HepG2 (cell line): Measurements from ENCODE around the gene ITGB2. TPM values are rescaled to one million over a fixed set of nuclear protein-coding genes. Genes with fewer than 3 reads are reported as not detected.

Experiments used
- BORCS8-MEF2B ChIP-seq: sonication (generic); formaldehyde crosslinking; IDR thresholded peaks from 2 replicates; pipeline ENCODE4 v1.8.0; 2022; ENCODE audit warnings: mild to moderate bottlenecking, missing genetic modification reagents
- CEBPB ChIP-seq: IDR thresholded peaks from 2 replicates; pipeline ENCODE4 v1.6.1; 2011; ENCODE audit warnings: low read depth, low read length, improper control_type of control experiment, borderline replicate concordance
- CREM ChIP-seq, 2 experiments: sonication (generic) in 1 of 2; formaldehyde crosslinking in 1 of 2; IDR thresholded peaks; 2 replicates each; pipeline versions ENCODE4 v1.4.0 to v1.6.1; 2016 to 2020; ENCODE audit warnings: antibody characterized with exemption in 1 of 2, mild to moderate bottlenecking in 1 of 2, missing genetic modification reagents in 1 of 2
- EZH2 ChIP-seq: conservative IDR thresholded peaks from 2 replicates; pipeline ENCODE4 v1.6.1; 2012; ENCODE audit warnings: mild to moderate bottlenecking, low read depth, low read length, moderate library complexity
- MED13 ChIP-seq: sonication (generic); formaldehyde crosslinking; IDR thresholded peaks from 2 replicates; pipeline ENCODE4 v1.5.0; 2020; ENCODE audit warnings: missing genetic modification reagents
- PAX8 ChIP-seq: sonication (generic); formaldehyde crosslinking; IDR thresholded peaks from 2 replicates; pipeline ENCODE4 v1.8.0; 2022; ENCODE audit warnings: mild to moderate bottlenecking, missing genetic modification reagents, borderline replicate concordance
- SKI ChIP-seq: fragments of 450-650 bp; IDR thresholded peaks from one replicate; pipeline ENCODE4 v1.6.1; 2018; ENCODE audit warnings: mild to moderate bottlenecking; ENCODE audit not compliant: partially characterized antibody
- TRIM24 ChIP-seq: sonication (generic); formaldehyde crosslinking; IDR thresholded peaks from 2 replicates; pipeline ENCODE4 v1.8.0; 2022; ENCODE audit warnings: mild to moderate bottlenecking, missing genetic modification reagents
- YY1 ChIP-seq: IDR thresholded peaks from 2 replicates; pipeline ENCODE4 v1.6.1; 2011; ENCODE audit warnings: low read length, low read depth, moderate library complexity, mild to moderate bottlenecking; ENCODE audit not compliant: insufficient read depth, insufficient replicate concordance
- ZBTB46 ChIP-seq: sonication (generic); formaldehyde crosslinking; IDR thresholded peaks from 2 replicates; pipeline ENCODE4 v1.4.0; 2020; ENCODE audit warnings: mild to moderate bottlenecking, missing genetic modification reagents, borderline replicate concordance
- ZNF20 ChIP-seq: sonication (generic); formaldehyde crosslinking; IDR thresholded peaks from 2 replicates; pipeline ENCODE4 v1.4.0; 2020; ENCODE audit warnings: mild to moderate bottlenecking, moderate library complexity, missing genetic modification reagents
- ZNF207 ChIP-seq: fragments of 450-650 bp; IDR thresholded peaks from 2 replicates; pipeline ENCODE4 v1.6.1; 2016; ENCODE audit warnings: antibody characterized with exemption, borderline replicate concordance
- ZNF460 ChIP-seq: sonication (generic); formaldehyde crosslinking; IDR thresholded peaks from 2 replicates; pipeline ENCODE4 v1.5.1; 2020; ENCODE audit warnings: missing genetic modification reagents, mild to moderate bottlenecking, borderline replicate concordance
- ZNF660 ChIP-seq: sonication (generic); formaldehyde crosslinking; IDR thresholded peaks from 2 replicates; pipeline ENCODE4 v1.5.1; 2020; ENCODE audit warnings: mild to moderate bottlenecking, low read depth, missing genetic modification reagents, borderline replicate concordance
- ZNF761 ChIP-seq: sonication (generic); formaldehyde crosslinking; conservative IDR thresholded peaks from 2 replicates; pipeline ENCODE4 v1.4.0; 2020; ENCODE audit warnings: mild to moderate bottlenecking, missing genetic modification reagents
- polyA plus RNA-seq, 8 experiments: library from polyadenylated mRNA; depleted of rRNA in 3 of 8; stranded (reverse) in 7 of 8; unstranded in 1 of 8; fragments of >200 nt; fragmentation: Illumina TruSeq in 4 of 8; extraction: Trizol in 4 of 8; gene quantifications; 2 replicates each; pipeline versions ENCODE4 v1.2.1 to v1.2.3, GENCODE V29; 2011 to 2016; ENCODE audit warnings: low read depth in 4 of 8, missing spikeins in 1 of 8, mixed read lengths in 1 of 8; ENCODE audit not compliant: insufficient read depth in 1 of 8
- total RNA-seq, 5 experiments: library from RNA; depleted of rRNA; stranded (reverse); fragments of >200 nt; fragmentation: Illumina TruSeq; extraction: Trizol; gene quantifications; 2 replicates each; pipeline ENCODE4 v1.2.3, GENCODE V29; 2016; ENCODE audit warnings: low read depth in 1 of 5
- TF ChIP-seq, protein P1 (sequence below): sonication (generic); formaldehyde crosslinking; conservative IDR thresholded peaks from 2 replicates; pipeline ENCODE4 v1.4.0; 2020; ENCODE audit warnings: mild to moderate bottlenecking, missing genetic modification reagents, moderate library complexity
- TF ChIP-seq, protein P2 (sequence below): sonication (generic); formaldehyde crosslinking; IDR thresholded peaks from 2 replicates; pipeline ENCODE4 v1.4.0; 2020; ENCODE audit warnings: low read depth, mild to moderate bottlenecking, missing genetic modification reagents
- TF ChIP-seq, protein P3 (sequence below): sonication (generic); formaldehyde crosslinking; IDR thresholded peaks from 2 replicates; pipeline ENCODE4 v1.5.1; 2020; ENCODE audit warnings: mild to moderate bottlenecking, missing genetic modification reagents

ITGB2 gene
- total and polyA plus RNA-seq, 2 of the 13 experiments (the other 11 are each of a cell fraction or from before 2014, with no cell fraction given), result 4.2 to 18.0 TPM

GRCh38 chr21:44869781-44870747, 50.6 kb downstream of the ITGB2 start (continued):
- TF ChIP-seq, protein P1, sequence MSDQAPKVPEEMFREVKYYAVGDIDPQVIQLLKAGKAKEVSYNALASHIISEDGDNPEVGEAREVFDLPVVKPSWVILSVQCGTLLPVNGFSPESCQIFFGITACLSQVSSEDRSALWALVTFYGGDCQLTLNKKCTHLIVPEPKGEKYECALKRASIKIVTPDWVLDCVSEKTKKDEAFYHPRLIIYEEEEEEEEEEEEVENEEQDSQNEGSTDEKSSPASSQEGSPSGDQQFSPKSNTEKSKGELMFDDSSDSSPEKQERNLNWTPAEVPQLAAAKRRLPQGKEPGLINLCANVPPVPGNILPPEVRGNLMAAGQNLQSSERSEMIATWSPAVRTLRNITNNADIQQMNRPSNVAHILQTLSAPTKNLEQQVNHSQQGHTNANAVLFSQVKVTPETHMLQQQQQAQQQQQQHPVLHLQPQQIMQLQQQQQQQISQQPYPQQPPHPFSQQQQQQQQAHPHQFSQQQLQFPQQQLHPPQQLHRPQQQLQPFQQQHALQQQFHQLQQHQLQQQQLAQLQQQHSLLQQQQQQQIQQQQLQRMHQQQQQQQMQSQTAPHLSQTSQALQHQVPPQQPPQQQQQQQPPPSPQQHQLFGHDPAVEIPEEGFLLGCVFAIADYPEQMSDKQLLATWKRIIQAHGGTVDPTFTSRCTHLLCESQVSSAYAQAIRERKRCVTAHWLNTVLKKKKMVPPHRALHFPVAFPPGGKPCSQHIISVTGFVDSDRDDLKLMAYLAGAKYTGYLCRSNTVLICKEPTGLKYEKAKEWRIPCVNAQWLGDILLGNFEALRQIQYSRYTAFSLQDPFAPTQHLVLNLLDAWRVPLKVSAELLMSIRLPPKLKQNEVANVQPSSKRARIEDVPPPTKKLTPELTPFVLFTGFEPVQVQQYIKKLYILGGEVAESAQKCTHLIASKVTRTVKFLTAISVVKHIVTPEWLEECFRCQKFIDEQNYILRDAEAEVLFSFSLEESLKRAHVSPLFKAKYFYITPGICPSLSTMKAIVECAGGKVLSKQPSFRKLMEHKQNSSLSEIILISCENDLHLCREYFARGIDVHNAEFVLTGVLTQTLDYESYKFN, result peak; percentile 72
- peak; percentile 54; the same call in 1 of the 2 replicates for TF ChIP-seq CREM (IDR thresholded peaks at IDR 0.05)
- TF ChIP-seq CREM (CRISPR knock-in tag; IDR thresholded peaks at IDR 0.05), result no peak
- TF ChIP-seq ZNF20 (CRISPR knock-in tag), result no peak
- TF ChIP-seq MED13 (CRISPR knock-in tag), result no peak
- TF ChIP-seq ZNF761 (CRISPR knock-in tag), result no peak
- TF ChIP-seq ZNF460 (CRISPR knock-in tag), result no peak
- TF ChIP-seq EZH2, result no peak
- no peak for TF ChIP-seq TRIM24 (CRISPR knock-in tag)
- TF ChIP-seq YY1, result no peak
- TF ChIP-seq PAX8 (CRISPR knock-in tag), result no peak
- TF ChIP-seq ZBTB46, result no peak
- TF ChIP-seq CEBPB, result no peak
- TF ChIP-seq, protein P2, sequence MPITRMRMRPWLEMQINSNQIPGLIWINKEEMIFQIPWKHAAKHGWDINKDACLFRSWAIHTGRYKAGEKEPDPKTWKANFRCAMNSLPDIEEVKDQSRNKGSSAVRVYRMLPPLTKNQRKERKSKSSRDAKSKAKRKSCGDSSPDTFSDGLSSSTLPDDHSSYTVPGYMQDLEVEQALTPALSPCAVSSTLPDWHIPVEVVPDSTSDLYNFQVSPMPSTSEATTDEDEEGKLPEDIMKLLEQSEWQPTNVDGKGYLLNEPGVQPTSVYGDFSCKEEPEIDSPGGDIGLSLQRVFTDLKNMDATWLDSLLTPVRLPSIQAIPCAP (CRISPR knock-in tag), result no peak
- no peak for TF ChIP-seq BORCS8-MEF2B (CRISPR knock-in tag)
- TF ChIP-seq, protein P3, sequence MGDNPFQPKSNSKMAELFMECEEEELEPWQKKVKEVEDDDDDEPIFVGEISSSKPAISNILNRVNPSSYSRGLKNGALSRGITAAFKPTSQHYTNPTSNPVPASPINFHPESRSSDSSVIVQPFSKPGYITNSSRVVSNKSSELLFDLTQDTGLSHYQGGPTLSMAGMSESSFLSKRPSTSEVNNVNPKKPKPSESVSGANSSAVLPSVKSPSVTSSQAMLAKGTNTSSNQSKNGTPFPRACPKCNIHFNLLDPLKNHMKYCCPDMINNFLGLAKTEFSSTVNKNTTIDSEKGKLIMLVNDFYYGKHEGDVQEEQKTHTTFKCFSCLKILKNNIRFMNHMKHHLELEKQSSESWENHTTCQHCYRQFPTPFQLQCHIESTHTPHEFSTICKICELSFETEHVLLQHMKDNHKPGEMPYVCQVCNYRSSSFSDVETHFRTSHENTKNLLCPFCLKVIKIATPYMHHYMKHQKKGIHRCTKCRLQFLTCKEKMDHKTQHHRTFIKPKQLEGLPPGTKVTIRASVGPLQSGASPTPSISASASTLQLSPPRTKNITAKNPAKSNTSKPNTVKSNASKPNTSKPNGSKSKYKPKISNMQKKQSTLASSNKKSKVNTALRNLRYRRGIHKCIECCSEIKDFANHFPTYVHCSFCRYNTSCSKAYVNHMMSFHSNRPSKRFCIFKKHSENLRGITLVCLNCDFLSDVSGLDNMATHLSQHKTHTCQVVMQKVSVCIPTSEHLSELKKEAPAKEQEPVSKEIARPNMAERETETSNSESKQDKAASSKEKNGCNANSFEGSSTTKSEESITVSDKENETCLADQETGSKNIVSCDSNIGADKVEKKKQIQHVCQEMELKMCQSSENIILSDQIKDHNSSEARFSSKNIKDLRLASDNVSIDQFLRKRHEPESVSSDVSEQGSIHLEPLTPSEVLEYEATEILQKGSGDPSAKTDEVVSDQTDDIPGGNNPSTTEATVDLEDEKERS (CRISPR knock-in tag), result no peak
- no peak for TF ChIP-seq ZNF660 (CRISPR knock-in tag)
- TF ChIP-seq ZNF207, result no peak
- peak; percentile 43 for TF ChIP-seq SKI
